GM12865 (cell line): ENCODE measurements around the gene PCSK2.
A peak's percentile ranks its signal among the peaks of the same experiment; 100 is the strongest.

ENCODE experiments used
- DNase-seq: peaks from one replicate; pipeline ENCODE4 v3.0.0; 2010; ENCODE audit warnings: low read depth
- H3K4me3 ChIP-seq: 2 replicates; pipeline ENCODE4 v1.5.1; 2011; ENCODE audit warnings: mild to moderate bottlenecking, low read depth, low read length, control low read depth
- TF ChIP-seq, protein P1 (sequence below): IDR thresholded peaks from 2 replicates; pipeline ENCODE4 v1.5.1; 2011; ENCODE audit warnings: low read length, control low read depth, low read depth, inconsistent platforms; ENCODE audit not compliant: insufficient read depth; ENCODE audit errors: missing control alignments

PCSK2 gene

DNA sequence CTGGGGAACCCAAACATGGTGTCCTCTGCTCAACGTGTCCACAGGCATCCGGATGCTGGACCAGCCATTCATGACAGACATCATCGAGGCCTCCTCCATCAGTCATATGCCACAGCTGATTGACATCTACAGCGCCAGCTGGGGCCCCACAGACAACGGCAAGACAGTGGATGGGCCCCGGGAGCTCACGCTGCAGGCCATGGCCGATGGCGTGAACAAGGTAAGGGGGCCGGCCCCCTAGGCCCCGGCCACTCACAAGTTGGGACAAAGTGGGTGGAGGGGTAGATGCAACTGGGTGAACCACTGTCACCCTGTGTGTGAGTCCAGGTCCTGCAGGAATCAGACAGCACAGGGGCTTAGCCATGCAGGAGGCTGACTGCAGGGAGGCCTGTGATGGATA, 209.8 kb downstream of the PCSK2 start:
- TF ChIP-seq, protein P1, sequence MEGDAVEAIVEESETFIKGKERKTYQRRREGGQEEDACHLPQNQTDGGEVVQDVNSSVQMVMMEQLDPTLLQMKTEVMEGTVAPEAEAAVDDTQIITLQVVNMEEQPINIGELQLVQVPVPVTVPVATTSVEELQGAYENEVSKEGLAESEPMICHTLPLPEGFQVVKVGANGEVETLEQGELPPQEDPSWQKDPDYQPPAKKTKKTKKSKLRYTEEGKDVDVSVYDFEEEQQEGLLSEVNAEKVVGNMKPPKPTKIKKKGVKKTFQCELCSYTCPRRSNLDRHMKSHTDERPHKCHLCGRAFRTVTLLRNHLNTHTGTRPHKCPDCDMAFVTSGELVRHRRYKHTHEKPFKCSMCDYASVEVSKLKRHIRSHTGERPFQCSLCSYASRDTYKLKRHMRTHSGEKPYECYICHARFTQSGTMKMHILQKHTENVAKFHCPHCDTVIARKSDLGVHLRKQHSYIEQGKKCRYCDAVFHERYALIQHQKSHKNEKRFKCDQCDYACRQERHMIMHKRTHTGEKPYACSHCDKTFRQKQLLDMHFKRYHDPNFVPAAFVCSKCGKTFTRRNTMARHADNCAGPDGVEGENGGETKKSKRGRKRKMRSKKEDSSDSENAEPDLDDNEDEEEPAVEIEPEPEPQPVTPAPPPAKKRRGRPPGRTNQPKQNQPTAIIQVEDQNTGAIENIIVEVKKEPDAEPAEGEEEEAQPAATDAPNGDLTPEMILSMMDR, result no peak
- H3K4me3 ChIP-seq, result no peak overlapping the region
- DNase-seq, result no peak

DNA sequence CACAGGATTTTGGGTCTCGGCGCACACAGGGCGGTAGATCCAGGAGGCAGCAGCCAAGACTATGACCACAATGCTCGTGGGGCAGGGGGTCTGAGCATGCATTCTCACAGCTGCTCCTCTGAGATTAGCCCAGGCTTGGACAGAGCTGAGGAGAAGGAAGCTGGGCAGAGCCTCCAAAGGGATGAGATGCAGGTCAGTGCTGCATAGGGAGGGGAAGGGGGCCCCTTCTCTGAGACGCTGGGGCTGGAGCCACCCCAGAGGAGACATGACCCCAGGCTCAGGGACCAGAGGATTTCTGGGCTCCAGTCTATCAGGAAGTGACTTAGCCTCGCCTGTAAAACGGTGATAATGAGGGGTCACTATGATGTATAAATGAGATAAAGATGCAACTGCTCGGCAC, 210.4 kb downstream of the PCSK2 start:
- no peak overlapping the region for H3K4me3 ChIP-seq
- DNase-seq, result no peak
- TF ChIP-seq, protein P1, result no peak

DNA sequence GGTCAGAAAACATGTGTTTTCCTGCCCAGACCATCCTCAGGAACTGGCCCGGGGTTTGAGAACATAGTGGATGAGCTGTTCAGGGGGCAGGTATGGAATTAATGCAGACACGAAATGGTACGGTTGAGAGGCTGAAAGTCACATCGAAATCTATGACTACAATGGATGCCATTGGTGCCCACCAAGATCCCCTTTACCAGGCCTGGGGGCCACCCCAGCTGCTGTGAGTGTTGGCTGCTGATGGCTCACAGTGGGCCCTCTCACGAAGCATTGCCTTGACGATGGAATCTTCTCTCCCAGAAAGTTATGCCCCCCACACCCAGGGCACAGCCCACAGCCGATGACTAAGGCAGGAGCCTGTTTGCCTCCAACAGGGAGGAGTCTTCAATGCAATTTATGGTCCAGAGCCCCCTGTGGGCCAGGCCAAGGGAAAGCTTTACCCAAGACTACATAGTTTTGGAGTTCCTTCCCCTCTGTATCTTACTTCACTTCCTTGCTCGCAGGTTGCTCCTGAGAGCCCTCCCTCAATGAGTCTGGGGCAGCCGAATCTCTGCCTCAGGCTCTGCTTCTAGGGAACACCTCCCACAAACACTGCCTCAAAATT, 211.7 kb downstream of the PCSK2 start:
- H3K4me3 ChIP-seq, result no peak overlapping the region
- TF ChIP-seq, protein P1, result no peak
- DNase-seq, result no peak

DNA sequence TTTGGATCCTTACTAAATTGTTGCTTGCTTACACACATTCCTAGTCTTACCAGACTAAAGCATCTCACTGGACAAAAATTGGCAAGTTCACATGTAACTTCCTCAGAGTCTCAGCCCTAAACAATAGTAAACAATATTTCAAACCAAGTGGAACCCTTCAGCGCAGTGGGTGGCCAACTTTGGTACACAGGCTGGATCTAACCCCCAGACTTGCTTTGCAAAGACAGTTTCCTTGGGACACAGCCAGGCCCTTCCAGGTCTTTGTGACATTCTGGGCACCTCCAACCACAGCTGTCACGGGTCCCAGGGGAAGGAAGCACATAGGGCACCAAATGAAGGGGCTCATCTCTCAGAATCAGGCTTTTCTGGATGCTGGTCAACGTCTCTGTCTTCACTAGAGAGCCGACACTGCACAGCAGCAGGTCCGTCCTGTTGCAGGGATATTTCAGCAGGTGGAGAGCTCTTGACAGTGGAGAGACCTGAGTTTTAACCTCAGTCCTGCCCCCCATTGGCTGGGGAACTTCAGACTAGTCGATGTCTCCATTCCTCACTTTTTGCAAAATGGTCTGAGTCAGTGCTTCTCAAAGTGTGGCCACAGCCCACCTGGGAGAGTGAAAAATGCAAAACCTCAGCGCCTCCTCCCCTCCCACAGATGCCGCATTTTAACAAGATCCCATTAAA, 212.9 kb downstream of the PCSK2 start:
- DNase-seq, result no peak
- no peak overlapping the region for H3K4me3 ChIP-seq
- TF ChIP-seq, protein P1, result no peak

DNA sequence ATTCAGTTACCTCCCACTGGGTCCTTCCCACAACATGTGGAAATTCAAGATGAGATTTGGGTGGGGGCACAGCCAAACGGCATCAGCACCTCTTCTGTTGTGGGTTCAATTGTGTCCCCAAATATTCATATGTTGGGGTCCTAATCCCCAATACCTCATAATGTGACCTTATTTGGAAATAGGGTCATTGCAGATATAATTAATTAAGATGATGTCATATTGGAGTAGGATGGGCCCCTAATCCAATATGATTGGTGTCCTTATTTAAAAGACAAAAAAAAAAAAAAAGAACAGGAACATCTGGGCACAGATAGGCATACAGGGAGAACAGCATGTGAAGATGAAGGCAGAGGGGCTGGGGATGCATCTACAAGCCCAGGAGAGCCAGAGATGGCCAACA, 214.9 kb downstream of the PCSK2 start:
- H3K4me3 ChIP-seq, result no peak overlapping the region
- TF ChIP-seq, protein P1, result no peak
- no peak for DNase-seq

DNA sequence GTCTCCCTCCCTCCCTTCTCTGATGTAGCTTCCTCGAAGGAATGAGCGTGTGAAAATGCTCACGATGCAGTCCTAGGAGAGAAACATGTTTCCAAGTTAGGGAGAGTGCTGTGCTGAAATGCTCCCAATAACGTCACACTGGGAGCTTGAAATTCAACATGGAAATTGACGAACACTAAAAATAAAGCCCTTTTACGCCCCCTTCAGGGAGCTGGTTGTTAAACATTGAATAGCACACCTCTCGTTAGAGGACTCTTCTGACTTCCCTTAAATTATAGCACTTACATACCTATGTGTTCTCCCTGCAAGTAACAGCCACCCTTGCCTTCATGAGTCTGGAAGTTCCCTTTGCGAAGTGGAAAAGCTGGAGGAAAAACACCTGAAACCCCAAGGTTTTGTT, 215.7 kb downstream of the PCSK2 start:
- TF ChIP-seq, protein P1, result peak; percentile 6
- H3K4me3 ChIP-seq, result no peak overlapping the region
- no peak for DNase-seq

DNA sequence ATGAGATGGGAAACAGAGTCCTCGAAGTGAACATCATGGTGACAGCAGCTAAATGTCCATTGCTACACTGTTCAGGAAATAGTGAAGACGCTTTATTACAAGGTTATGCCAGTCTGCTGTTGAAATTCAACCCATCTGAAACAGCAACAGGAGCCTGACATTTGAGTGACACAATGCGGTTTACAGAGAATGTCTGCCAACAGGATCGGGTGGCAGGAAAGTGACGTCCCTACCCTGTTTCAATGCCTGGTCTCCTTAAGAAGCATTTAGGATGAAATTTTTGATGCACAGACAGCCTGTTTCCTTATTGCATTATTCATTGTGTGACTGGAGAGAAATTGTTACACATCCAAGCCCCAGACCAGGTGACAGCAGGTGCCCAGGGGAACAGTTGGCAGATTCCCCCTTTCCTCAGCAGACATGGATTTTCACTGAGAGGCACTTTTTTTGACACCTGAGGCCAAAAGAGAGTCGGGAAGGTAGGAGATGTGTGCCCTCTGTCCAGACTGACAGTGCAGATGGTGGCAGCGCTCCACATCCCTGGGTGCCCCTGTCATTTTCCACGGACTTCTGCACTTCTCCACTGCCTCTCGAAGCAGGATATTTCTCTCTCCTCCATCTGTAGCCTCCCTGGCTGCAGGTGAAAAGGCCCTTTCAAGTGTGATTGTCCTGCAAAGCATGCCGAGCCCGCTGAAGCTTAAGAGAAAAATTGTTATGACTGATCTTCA, 216.5 kb downstream of the PCSK2 start:
- no peak for DNase-seq
- TF ChIP-seq, protein P1, result no peak
- H3K4me3 ChIP-seq, result no peak overlapping the region
